ENCODE data around the gene PGLYRP2. TPM values are rescaled to one million over a fixed set of nuclear protein-coding genes. Genes with fewer than 3 reads are reported as not detected.
A peak's percentile ranks its signal among the peaks of the same experiment; 100 is the strongest.
"Not testable (repeated sequence)": the region's sequence is repeated elsewhere in the genome, so short reads cannot be mapped to it uniquely, and the experiment has no call there.

The PGLYRP2 gene
- total RNA-seq, 2 experiments from 2014 or later = 0.07 TPM

DNA sequence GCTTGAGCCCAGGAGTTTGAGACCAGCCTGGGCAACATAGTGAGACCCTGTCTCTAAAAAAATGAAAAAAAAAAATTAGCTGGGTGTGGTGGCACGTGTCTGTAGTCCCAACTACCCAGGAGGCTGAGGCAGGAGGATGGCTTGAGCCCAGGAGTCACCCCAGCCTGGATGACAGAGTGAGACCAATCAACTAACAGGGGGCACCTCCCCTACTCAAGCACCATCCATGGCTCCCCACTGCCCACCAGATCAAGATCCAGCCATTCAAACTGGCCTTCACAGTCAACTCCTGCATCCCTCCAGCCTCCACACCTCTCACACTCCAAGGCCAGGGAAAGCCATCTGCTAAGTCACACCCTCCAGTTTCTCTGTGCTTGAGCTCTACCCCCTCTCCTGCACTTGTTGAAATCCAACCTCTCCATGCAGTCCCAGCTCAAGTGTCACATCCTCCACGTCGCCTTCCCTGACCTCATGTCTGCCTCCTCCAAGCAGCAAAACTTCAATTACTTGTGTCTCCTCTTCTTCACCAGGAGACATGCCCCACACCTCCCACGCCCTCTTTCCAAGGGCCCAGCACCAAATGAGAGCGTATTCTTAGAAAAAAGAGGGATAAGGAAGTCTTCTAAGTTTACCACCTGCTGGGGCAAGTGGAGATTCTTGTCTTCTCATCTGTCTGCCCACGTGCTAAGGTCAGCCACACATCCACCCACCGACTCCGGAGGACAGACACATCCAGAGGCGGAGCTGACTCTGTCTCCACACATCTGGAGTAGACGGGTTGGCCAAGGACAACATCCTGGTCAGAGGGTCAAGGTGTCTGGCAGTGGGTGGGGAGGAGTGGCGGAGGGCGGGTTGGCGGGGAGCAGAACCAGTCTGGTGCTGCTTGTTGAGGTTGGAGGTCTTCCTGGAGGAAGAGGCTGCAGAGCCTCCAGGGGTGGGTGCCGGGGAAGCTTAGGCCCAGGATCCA lies 28.1 kb upstream of the PGLYRP2 start:
- Mint-ChIP-seq H3K27me3 (ENCODE audit: low read depth) (peaks cover 17% of the 10 kb centered on the region), H3K27ac (no peak overlapping the region), H3K9me3 (no peaks in the 10 kb centered on the region), H3K36me3 (ENCODE audit: low read depth) (no peaks in the 10 kb centered on the region), H3K4me1 (ENCODE audit: low read depth) (peaks cover 13% of the 10 kb centered on the region), H3K4me3 (peak overlapping the region; percentile 69)
- intact Hi-C loops (cut with micrococcal nuclease) = no loop called here
- no peak for DNase-seq
- CTCF ChIA-PET = no interaction called here

- CTCF ChIA-PET = no interaction called here
- H3K27ac Mint-ChIP-seq = no peak overlapping the region
- intact Hi-C loops (cut with micrococcal nuclease) = no loop called here
- peaks cover 13% of the 10 kb centered on the region for H3K4me1 Mint-ChIP-seq (ENCODE audit: low read depth)
- peaks cover 17% of the 10 kb centered on the region for H3K27me3 Mint-ChIP-seq (ENCODE audit: low read depth)
- DNase-seq = no peak
- no peak overlapping the region for H3K4me3 Mint-ChIP-seq
- no peaks in the 10 kb centered on the region for H3K36me3 Mint-ChIP-seq (ENCODE audit: low read depth)
- no peaks in the 10 kb centered on the region for H3K9me3 Mint-ChIP-seq
Observed at GRCh38 chr19:15506074-15506571, 26.8 kb upstream of the PGLYRP2 start.

DNA sequence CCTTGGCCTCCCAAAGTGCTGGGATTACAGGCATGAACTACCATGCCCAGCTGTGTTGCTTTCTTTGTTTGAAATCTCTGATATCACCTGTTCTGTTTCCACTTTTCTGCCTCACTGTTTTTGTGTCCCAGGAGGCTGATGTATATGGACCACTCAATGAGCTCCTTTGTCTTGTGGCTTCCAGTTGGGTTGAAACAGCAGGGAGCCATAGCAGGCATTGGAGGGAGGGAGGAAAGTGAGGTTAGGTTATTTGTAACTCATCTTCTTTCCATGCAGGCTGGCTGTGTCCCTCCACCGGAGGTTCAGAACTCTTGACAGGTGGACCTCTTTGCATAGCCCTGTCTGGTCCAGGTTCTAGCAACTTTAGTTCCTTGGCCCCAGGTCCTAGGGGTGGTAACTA lies 23.0 kb upstream of the PGLYRP2 start:
- CTCF ChIA-PET = interaction anchor here (0.6 kb wide), 1 partner anchor 29 kb away, joined by 6 read pairs; no protein-coding TSS in a partner anchor
- no peak overlapping the region for H3K4me3 Mint-ChIP-seq
- no peak overlapping the region for H3K27ac Mint-ChIP-seq
- DNase-seq = no peak
- no peaks in the 10 kb centered on the region for H3K9me3 Mint-ChIP-seq
- H3K36me3 Mint-ChIP-seq (ENCODE audit: low read depth) = no peaks in the 10 kb centered on the region
- intact Hi-C loops (cut with micrococcal nuclease) = no loop called here
- H3K4me1 Mint-ChIP-seq (ENCODE audit: low read depth) = peaks cover 17% of the 10 kb centered on the region
- peaks cover under 1% of the 10 kb centered on the region for H3K27me3 Mint-ChIP-seq (ENCODE audit: low read depth)

DNA sequence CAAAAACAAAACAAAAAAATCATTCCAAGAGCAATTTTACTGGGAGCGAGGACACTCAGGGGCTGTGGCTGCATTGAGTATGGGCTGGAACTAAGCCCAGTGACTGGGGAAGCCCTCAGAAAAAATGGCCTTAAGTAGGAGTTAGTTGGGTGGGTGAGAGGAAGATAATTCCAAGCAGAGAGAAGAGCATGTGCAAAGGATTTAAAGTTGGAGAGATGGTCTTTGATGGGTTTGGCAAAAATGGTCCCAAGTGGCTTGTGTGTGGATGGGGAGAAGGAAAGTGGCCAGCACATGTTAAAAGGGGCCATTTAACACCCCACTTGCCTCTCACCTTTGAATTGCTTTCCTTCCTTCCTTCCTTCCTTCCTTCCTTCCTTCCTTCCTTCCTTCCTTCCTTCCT lies 22.3 kb upstream of the PGLYRP2 start:
- Mint-ChIP-seq H3K4me3 (no peak overlapping the region), H3K36me3 (ENCODE audit: low read depth) (no peaks in the 10 kb centered on the region), H3K9me3 (no peaks in the 10 kb centered on the region), H3K27me3 (ENCODE audit: low read depth) (no peaks in the 10 kb centered on the region), H3K27ac (no peak overlapping the region), H3K4me1 (ENCODE audit: low read depth) (peaks cover 17% of the 10 kb centered on the region)
- intact Hi-C loops (cut with micrococcal nuclease) = no loop called here
- CTCF ChIA-PET = interaction anchor here (0.6 kb wide), 1 partner anchor 29 kb away, joined by 6 read pairs; no protein-coding TSS in a partner anchor
- DNase-seq = no peak

DNA sequence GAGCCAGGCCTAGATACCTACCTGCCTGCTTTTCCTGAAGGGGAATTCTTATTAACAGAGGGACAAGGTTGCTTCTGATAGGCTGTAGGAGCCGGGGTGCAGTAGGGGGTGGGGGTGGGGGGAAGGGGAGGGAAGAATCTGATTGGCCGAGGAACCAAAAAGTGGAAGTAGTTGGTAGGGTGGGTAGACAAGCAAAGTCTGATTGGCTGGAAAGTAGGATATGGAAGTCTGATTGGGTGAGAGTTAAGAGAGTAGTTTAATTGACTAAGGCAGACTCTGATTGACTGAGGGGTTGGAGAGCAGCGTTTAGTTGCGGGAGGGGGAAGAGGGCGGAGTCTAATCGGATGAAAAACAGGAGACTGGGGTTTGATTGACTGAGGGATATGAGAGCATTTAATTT lies 19.6 kb upstream of the PGLYRP2 start:
- intact Hi-C loops (cut with micrococcal nuclease) = no loop called here
- no peak for DNase-seq
- Mint-ChIP-seq H3K36me3 (ENCODE audit: low read depth) (no peaks in the 10 kb centered on the region), H3K27me3 (ENCODE audit: low read depth) (no peaks in the 10 kb centered on the region), H3K9me3 (no peaks in the 10 kb centered on the region), H3K4me1 (ENCODE audit: low read depth) (peaks cover 17% of the 10 kb centered on the region), H3K4me3 (no peak overlapping the region), H3K27ac (no peak overlapping the region)
- CTCF ChIA-PET = no interaction called here

- H3K36me3 Mint-ChIP-seq (ENCODE audit: low read depth) = no peaks in the 10 kb centered on the region
- no peak overlapping the region for H3K27ac Mint-ChIP-seq
- no peaks in the 10 kb centered on the region for H3K9me3 Mint-ChIP-seq
- H3K4me1 Mint-ChIP-seq (ENCODE audit: low read depth) = peaks cover 17% of the 10 kb centered on the region
- CTCF ChIA-PET = no interaction called here
- H3K27me3 Mint-ChIP-seq (ENCODE audit: low read depth) = no peaks in the 10 kb centered on the region
- intact Hi-C loops (cut with micrococcal nuclease) = no loop called here
- H3K4me3 Mint-ChIP-seq = no peak overlapping the region
- DNase-seq = no peak
Observed at GRCh38 chr19:15498156-15498858, 19.0 kb upstream of the PGLYRP2 start.

DNA sequence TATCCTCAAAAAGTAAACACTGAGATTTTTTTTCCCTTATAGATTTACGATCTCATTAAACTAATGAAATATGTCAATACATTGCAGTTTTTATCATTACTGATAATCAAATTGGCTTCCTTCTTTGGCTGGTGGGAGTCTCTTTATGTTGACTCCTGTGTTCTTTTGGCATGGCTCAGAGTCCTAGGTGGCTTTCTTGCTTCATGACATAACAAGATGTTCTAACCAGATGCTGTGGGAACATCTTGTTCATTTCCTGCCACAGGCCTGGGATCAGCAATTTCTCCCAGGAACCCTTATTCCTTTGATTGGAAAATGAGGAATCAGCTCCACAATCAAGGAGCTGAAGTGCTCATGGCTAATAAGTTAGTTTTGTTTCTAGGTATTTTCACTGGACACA lies 15.8 kb upstream of the PGLYRP2 start:
- CTCF ChIA-PET = no interaction called here
- Mint-ChIP-seq H3K36me3 (ENCODE audit: low read depth) (no peaks in the 10 kb centered on the region), H3K4me1 (ENCODE audit: low read depth) (peaks cover 12% of the 10 kb centered on the region), H3K27me3 (ENCODE audit: low read depth) (no peaks in the 10 kb centered on the region), H3K9me3 (no peaks in the 10 kb centered on the region), H3K27ac (no peak overlapping the region), H3K4me3 (no peak overlapping the region)
- DNase-seq = no peak
- intact Hi-C loops (cut with micrococcal nuclease) = no loop called here

DNA sequence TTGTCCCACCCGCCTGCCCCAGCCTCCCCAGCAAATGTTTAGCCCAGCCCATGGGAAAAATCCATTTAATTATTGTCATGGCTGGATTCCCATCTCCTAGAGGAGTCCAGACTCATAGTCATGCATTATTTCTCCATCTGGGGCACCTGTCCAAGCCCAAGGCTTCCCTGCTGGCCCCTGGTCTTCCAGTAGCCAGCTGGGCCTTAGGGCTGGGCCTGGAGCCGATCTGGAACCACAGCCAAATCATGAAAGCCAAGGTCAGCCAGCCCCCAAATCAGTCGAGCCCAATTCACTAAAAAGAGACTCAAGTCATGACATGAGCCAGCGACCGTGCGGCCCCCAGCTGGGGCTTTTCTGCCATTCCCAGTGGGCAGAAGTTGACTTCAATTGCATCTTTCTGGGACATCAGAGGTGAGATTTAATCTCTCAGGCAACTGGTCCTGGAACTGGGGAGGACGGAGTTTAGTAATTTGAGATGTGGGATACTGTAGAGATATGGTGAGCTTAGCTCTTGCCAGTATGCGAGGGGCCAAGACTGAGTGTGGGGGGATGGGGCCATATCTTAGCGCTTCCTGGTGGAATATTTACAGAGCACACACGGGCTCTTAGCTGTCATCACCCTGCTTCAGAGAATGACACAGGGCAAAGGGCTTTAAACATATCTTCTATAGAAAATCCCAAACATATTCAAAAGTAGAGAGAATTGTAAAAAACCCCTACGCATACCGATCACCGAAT lies 9.4 kb upstream of the PGLYRP2 start:
- peaks cover 5% of the 10 kb centered on the region for H3K4me1 Mint-ChIP-seq (ENCODE audit: low read depth)
- H3K27ac Mint-ChIP-seq = no peak overlapping the region
- H3K36me3 Mint-ChIP-seq (ENCODE audit: low read depth) = no peaks in the 10 kb centered on the region
- peaks cover 6% of the 10 kb centered on the region for H3K9me3 Mint-ChIP-seq
- no peak for DNase-seq
- intact Hi-C loops (cut with micrococcal nuclease) = no loop called here
- no peaks in the 10 kb centered on the region for H3K27me3 Mint-ChIP-seq (ENCODE audit: low read depth)
- no peak overlapping the region for H3K4me3 Mint-ChIP-seq
- CTCF ChIA-PET = no interaction called here

- H3K36me3 Mint-ChIP-seq (ENCODE audit: low read depth) = no peaks in the 10 kb centered on the region
- H3K27me3 Mint-ChIP-seq (ENCODE audit: low read depth) = no peaks in the 10 kb centered on the region
- H3K27ac Mint-ChIP-seq = no peak overlapping the region
- H3K4me1 Mint-ChIP-seq (ENCODE audit: low read depth) = peaks cover 13% of the 10 kb centered on the region
- CTCF ChIA-PET = interaction anchor here (0.7 kb wide), 2 partner anchors 69 to 1621 kb away, joined by 3 to 6 read pairs; no protein-coding TSS in a partner anchor
- no peak overlapping the region for H3K4me3 Mint-ChIP-seq
- no peak for DNase-seq
- H3K9me3 Mint-ChIP-seq = peaks cover 6% of the 10 kb centered on the region
- intact Hi-C loops (cut with micrococcal nuclease) = no loop called here
Observed at GRCh38 chr19:15487038-15487437, 7.7 kb upstream of the PGLYRP2 start.

- peaks cover 14% of the 10 kb centered on the region for H3K4me1 Mint-ChIP-seq (ENCODE audit: low read depth)
- H3K4me3 Mint-ChIP-seq; DNase-seq; H3K27me3 Mint-ChIP-seq (ENCODE audit: low read depth); H3K36me3 Mint-ChIP-seq (ENCODE audit: low read depth); intact Hi-C loops (cut with micrococcal nuclease); H3K27ac Mint-ChIP-seq; H3K9me3 Mint-ChIP-seq: not testable (repeated sequence)
- CTCF ChIA-PET = interaction anchor here (0.7 kb wide), 1 partner anchor 793 kb away, joined by 3 read pairs; no protein-coding TSS in a partner anchor
Observed at GRCh38 chr19:15485768-15486167, 6.5 kb upstream of the PGLYRP2 start.

DNA sequence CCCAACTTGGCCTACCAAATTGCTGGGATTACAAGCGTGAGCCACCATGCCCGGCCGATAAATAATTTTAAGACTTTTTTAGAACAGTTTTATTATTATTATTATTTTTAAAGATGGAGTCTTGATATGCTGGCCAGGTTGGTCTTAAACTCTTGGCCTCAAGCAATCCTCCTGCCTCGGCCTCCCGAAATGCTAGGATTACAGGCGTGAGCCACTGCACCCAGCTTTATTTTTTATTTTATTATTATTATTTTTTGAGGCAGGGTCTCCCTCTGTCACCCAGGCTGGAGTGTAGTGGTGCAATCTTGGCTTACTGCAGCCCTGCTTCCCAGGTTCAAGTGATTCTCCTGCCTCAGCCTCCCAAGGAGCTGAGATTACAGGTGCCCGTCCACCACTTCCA lies 1.7 kb upstream of the PGLYRP2 start:
- H3K27ac Mint-ChIP-seq; intact Hi-C loops (cut with micrococcal nuclease); H3K36me3 Mint-ChIP-seq (ENCODE audit: low read depth); DNase-seq; H3K9me3 Mint-ChIP-seq; H3K27me3 Mint-ChIP-seq (ENCODE audit: low read depth); H3K4me3 Mint-ChIP-seq: not testable (repeated sequence)
- peaks cover 34% of the 10 kb centered on the region for H3K4me1 Mint-ChIP-seq (ENCODE audit: low read depth)
- CTCF ChIA-PET = interaction anchor here (0.9 kb wide), 1 partner anchor 389 kb away, joined by 4 read pairs; no protein-coding TSS in a partner anchor

DNA sequence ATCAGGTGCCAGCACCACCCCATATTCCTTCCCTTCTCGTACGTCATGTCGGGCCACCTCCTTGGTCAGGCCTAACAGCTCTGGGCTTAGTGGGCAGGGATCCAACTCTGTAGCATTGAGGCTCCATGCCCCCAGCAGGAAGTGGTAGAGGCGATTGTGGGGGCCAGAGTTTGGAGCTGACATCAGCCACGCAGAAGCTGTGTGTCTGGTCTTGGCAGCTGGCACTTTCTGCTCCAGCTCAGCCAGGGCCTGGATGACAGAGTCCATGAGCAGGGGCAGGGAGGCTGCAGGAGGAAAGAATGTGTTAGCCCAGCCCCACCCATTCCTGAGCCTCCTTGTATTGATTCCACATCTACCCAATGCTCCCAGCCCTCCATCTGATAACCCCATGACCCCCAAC lies 3.0 kb downstream of the PGLYRP2 start:
- no peaks in the 10 kb centered on the region for H3K27me3 Mint-ChIP-seq (ENCODE audit: low read depth)
- intact Hi-C loops (cut with micrococcal nuclease) = no loop called here
- H3K9me3 Mint-ChIP-seq = no peaks in the 10 kb centered on the region
- CTCF ChIA-PET = no interaction called here
- H3K4me3 Mint-ChIP-seq = no peak overlapping the region
- DNase-seq = no peak
- H3K4me1 Mint-ChIP-seq (ENCODE audit: low read depth) = peaks cover 26% of the 10 kb centered on the region
- H3K27ac Mint-ChIP-seq = no peak overlapping the region
- H3K36me3 Mint-ChIP-seq (ENCODE audit: low read depth) = no peaks in the 10 kb centered on the region

Measured in activated naive CD4-positive, alpha-beta T cell treated with anti-CD3 and anti-CD28 coated beads for 36 hours (primary cell).